Neuronal stem cell (in vitro differentiated cells): ENCODE measurements around the gene LGMN.

Source experiments
- DNase-seq: peaks from one replicate; pipeline ENCODE4 v3.0.0-alpha.2; 2013; ENCODE audit warnings: low spot score
- H2AFZ ChIP-seq: one replicate; pipeline ENCODE4 v1.6.1; 2013; ENCODE audit warnings: mild to moderate bottlenecking, low read length, inconsistent platforms
- H2AK5ac ChIP-seq: 2 replicates; pipeline ENCODE4 v1.6.1; 2013; ENCODE audit warnings: low read depth, mild to moderate bottlenecking, inconsistent platforms, low read length, moderate library complexity, mixed read lengths
- H2BK120ac ChIP-seq: 2 replicates; pipeline ENCODE4 v1.6.1; 2013; ENCODE audit warnings: low read depth, mild to moderate bottlenecking, inconsistent platforms, low read length, moderate library complexity, mixed read lengths
- H2BK12ac ChIP-seq: one replicate; pipeline ENCODE4 v1.6.1; 2013; ENCODE audit warnings: low read length, inconsistent platforms
- H2BK15ac ChIP-seq: 2 replicates; pipeline ENCODE4 v1.6.1; 2013; ENCODE audit warnings: mild to moderate bottlenecking, low read length, inconsistent platforms, mixed read lengths
- H2BK5ac ChIP-seq: one replicate; pipeline ENCODE4 v1.6.1; 2013; ENCODE audit warnings: inconsistent platforms, mild to moderate bottlenecking, low read length, moderate library complexity
- H3K14ac ChIP-seq: one replicate; pipeline ENCODE4 v1.6.1; 2013; ENCODE audit warnings: low read length, inconsistent platforms
- H3K18ac ChIP-seq: 2 replicates; pipeline ENCODE4 v1.6.1; 2013; ENCODE audit warnings: low read length, inconsistent platforms
- H3K23ac ChIP-seq: 2 replicates; pipeline ENCODE4 v1.6.1; 2013; ENCODE audit warnings: low read depth, mild to moderate bottlenecking, mixed read lengths, low read length, inconsistent platforms; ENCODE audit not compliant: poor library complexity
- H3K27ac ChIP-seq: replicated peaks from 3 replicates; pipeline ENCODE4 v1.5.1; 2013; ENCODE audit warnings: low read length, inconsistent platforms
- H3K27me3 ChIP-seq, 3 experiments: 2 replicates each; pipeline ENCODE4 v1.6.1; 2013; ENCODE audit warnings: low read length in 3 of 3, mild to moderate bottlenecking in 2 of 3, inconsistent platforms in 1 of 3, low read depth in 1 of 3, mixed read lengths in 1 of 3, moderate library complexity in 1 of 3; ENCODE audit not compliant: control insufficient read depth in 3 of 3, insufficient read depth in 3 of 3
- H3K36me3 ChIP-seq, 2 donors: replicated peaks in 1 of 2; 2 replicates each; pipeline ENCODE4 v1.6.1; 2013; ENCODE audit warnings: low read length in 2 of 2; ENCODE audit not compliant: control insufficient read depth in 2 of 2, insufficient read depth in 2 of 2
- H3K4ac ChIP-seq: 2 replicates; pipeline ENCODE4 v1.6.1; 2013; ENCODE audit warnings: inconsistent platforms, mild to moderate bottlenecking, low read length, moderate library complexity
- H3K4me1 ChIP-seq, 2 donors: 1 replicate in 1 of 2; 2 replicates in 1 of 2; pipeline ENCODE4 v1.6.1; 2013; ENCODE audit warnings: low read length in 2 of 2, low read depth in 1 of 2; ENCODE audit not compliant: control insufficient read depth in 2 of 2, insufficient read depth in 1 of 2
- H3K4me2 ChIP-seq: one replicate; pipeline ENCODE4 v1.6.1; 2013; ENCODE audit warnings: mild to moderate bottlenecking, low read length, inconsistent platforms; ENCODE audit not compliant: insufficient read depth, poor library complexity, severe bottlenecking
- H3K4me3 ChIP-seq, 2 donors: 2 replicates each; pipeline ENCODE4 v1.5.1; 2013; ENCODE audit warnings: low read length in 2 of 2, mild to moderate bottlenecking in 2 of 2, inconsistent platforms in 1 of 2, moderate library complexity in 1 of 2
- H3K79me1 ChIP-seq: one replicate; pipeline ENCODE4 v1.6.1; 2013; ENCODE audit warnings: low read depth, mild to moderate bottlenecking, inconsistent platforms, low read length, moderate library complexity
- H3K9ac ChIP-seq: one replicate; pipeline ENCODE4 v1.6.1; 2013; ENCODE audit warnings: mild to moderate bottlenecking, low read depth, low read length, inconsistent platforms; ENCODE audit not compliant: poor library complexity
- H3K9me3 ChIP-seq, 2 donors: replicated peaks in 1 of 2; 2 replicates each; pipeline versions ENCODE3 to v1.6.1; 2013; ENCODE audit warnings: low read length in 2 of 2, mild to moderate bottlenecking in 2 of 2, inconsistent platforms in 1 of 2, low read depth in 1 of 2, mixed read lengths in 1 of 2, moderate library complexity in 1 of 2; ENCODE audit not compliant: control insufficient read depth in 2 of 2, insufficient read depth in 1 of 2
- H4K8ac ChIP-seq: one replicate; pipeline ENCODE4 v1.6.1; 2013; ENCODE audit warnings: low read depth, mild to moderate bottlenecking, inconsistent platforms, low read length, moderate library complexity
- H4K91ac ChIP-seq: one replicate; pipeline ENCODE4 v1.6.1; 2013; ENCODE audit warnings: low read length, low read depth, mild to moderate bottlenecking, inconsistent platforms; ENCODE audit not compliant: poor library complexity
- WGBS, 2 donors: extraction: QIAGEN DNeasy Blood & Tissue Kit; methylation state at CpG; one replicate each; pipeline ENCODE4 v1.1.7; 2013; ENCODE audit warnings: missing lambda C conversion rate in 2 of 2, mixed read lengths in 1 of 2; ENCODE audit not compliant: insufficient read length in 2 of 2, insufficient replicate concordance in 1 of 2; ENCODE audit errors: extremely low coverage in 2 of 2; 5-methylcytosine and 5-hydroxymethylcytosine counted together

The LGMN gene

DNA sequence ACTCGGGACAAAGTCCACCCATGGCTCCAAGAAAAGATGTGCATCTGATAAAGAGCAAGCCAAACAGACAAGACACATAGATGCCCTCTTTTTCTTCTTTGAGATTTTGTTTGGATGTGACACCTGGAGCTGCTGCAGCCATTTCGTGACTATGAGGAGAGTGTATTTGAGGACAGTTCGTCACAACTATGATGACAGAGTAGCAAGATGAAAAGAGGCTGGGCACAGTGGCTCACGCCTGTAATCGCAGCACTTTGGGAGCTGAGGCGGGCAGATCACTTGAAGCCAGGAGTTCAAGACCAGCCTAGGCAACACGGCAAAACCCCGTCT, 21.5 kb downstream of the LGMN start:
- peaks cover 10 to 22% of the 10 kb centered on the region in 2 donors for H3K36me3 ChIP-seq
- peaks cover 2% of the 10 kb centered on the region for H3K79me1 ChIP-seq
- no CpG with 5 or more reads among the region's 8 CpGs for WGBS, 2 donors
- no peak overlapping the region for H2BK12ac ChIP-seq
- no peak overlapping the region for H3K4me3 ChIP-seq
- no peak overlapping the region for H4K8ac ChIP-seq
- H2BK15ac ChIP-seq: no peak overlapping the region
- H3K14ac ChIP-seq: no peak overlapping the region
- no peak overlapping the region for H2AFZ ChIP-seq
- H3K27me3 ChIP-seq: no peaks in the 10 kb centered on the region
- peaks cover 2 to 12% of the 10 kb centered on the region in 2 donors for H3K9me3 ChIP-seq
- H2AK5ac ChIP-seq: no peak overlapping the region
- no peak overlapping the region for H3K9ac ChIP-seq
- H3K4me1 ChIP-seq: peaks cover 0 to 4% of the 10 kb centered on the region in 2 donors
- H2BK120ac ChIP-seq: no peak overlapping the region
- H3K18ac ChIP-seq: no peak overlapping the region
- H3K4ac ChIP-seq: no peak overlapping the region
- H3K4me2 ChIP-seq: no peak overlapping the region
- H3K23ac ChIP-seq: no peak overlapping the region
- no peak overlapping the region for H2BK5ac ChIP-seq
- no peak overlapping the region for H4K91ac ChIP-seq
- H3K27ac ChIP-seq: no peak overlapping the region
- no peak for DNase-seq

DNA sequence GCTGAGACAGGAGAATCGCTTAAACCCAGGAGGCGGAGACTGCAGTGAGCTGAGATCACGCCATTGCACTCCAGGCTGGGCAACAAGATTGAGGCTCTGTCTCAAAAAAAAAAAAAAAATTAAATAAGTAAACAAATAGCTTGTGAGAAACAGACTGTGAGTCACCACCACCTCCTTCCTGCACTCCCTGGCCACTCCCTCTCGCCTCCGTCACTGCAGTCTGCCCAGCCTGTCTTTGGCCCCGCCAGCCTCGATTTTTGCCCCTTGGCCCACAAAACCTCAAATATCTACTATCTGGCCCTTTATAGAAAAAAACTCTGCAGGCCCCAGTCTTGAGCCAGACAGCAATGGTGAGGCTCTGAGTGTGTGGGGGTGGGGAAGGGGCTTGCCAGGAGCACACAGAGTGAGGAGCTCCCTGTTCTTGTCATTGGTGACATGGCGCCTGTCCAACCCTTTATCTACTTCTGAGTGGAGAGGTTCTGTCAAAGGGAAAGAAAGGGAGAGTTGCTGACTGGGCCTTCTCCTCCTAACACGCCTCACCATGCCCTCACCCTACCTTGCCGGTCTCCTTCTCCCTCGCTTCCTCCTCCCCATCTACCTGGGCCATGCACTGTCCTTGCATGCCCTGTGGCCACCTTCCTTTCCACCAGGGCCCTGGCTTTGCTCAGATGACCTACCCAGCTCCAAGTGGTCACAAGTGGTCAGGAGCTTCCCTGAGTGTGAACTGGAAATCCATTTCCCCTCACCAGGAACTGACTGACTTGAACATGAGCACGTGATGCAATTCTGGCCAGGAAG, 22.1 kb downstream of the LGMN start:
- Histone ChIP-seq H3K14ac (no peak overlapping the region), H3K36me3 (peaks cover 7 to 17% of the 10 kb centered on the region in 2 donors), H3K79me1 (peaks cover 2% of the 10 kb centered on the region), H3K4me1 (peaks cover 0 to 4% of the 10 kb centered on the region in 2 donors), H4K8ac (no peak overlapping the region), H3K4ac (peak overlapping the region; percentile 19), H3K9ac (peak overlapping the region; percentile 30), H3K27ac (no peak overlapping the region), H3K18ac (no peak overlapping the region), H2BK12ac (no peak overlapping the region), H3K9me3 (peaks cover 2 to 6% of the 10 kb centered on the region in 2 donors), H3K4me3 (no peak overlapping the region), H3K27me3 (no peaks in the 10 kb centered on the region), H2BK120ac (peak overlapping the region; percentile 83), H2AFZ (no peak overlapping the region), H2AK5ac (no peak overlapping the region), H4K91ac (no peak overlapping the region), H2BK5ac (no peak overlapping the region), H3K4me2 (no peak overlapping the region), H3K23ac (peak overlapping the region; percentile 77), H2BK15ac (no peak overlapping the region)
- DNase-seq: no peak
- WGBS, 2 donors: no CpG with 5 or more reads among the region's 12 CpGs

DNA sequence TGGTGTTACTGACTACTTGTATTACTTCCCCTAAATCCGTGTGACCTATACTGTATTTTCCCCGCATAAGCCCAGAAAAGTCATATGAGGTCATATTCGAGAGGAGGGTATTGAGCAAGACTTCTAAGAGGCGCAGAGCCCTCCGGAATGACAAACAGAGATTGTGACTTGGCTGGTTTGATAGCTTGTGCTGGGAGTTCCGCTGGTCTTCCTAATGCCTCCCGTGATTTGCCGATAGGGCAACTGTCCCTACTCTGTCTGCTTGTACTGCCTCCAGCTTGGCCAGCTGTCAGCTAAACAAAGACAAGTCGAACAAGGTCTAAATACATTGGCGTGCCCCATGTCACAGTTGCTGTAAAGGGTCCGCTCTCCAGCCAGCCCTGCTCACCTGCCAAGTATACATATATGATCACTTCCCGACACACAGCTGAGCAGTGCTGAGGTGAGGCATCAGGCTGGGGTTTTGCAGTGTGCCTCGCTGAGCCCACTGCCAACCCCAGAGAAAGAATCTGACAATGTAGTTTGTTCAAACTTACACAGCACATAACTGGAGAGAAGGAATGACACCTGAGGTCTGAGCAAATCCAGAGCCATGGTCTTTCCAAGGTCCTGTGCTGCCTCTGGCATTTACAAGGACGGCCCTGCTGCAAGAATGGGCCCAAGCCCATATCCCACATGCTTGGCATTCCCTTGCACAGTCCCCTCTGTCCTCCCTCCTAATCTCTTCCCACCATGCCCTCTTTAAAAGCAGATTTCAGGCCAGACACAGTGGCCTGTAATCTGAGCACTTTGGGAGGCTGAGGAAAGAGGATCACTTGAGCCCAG, 23.7 kb downstream of the LGMN start:
- Histone ChIP-seq H2BK15ac (no peak overlapping the region), H3K9me3 (peaks cover 2 to 4% of the 10 kb centered on the region in 2 donors), H2BK12ac (no peak overlapping the region), H2BK5ac (no peak overlapping the region), H2BK120ac (no peak overlapping the region), H3K18ac (no peak overlapping the region), H3K27ac (no peak overlapping the region), H3K79me1 (peaks cover 4% of the 10 kb centered on the region), H3K4me3 (no peak overlapping the region), H3K14ac (no peak overlapping the region), H4K91ac (no peak overlapping the region), H3K23ac (peak overlapping the region; percentile 45), H2AK5ac (peak overlapping the region; percentile 30), H3K4me1 (peaks cover 0 to 4% of the 10 kb centered on the region in 2 donors), H2AFZ (no peak overlapping the region), H3K4ac (no peak overlapping the region), H3K27me3 (no peaks in the 10 kb centered on the region), H4K8ac (no peak overlapping the region), H3K36me3 (peaks cover 4 to 15% of the 10 kb centered on the region in 2 donors), H3K9ac (no peak overlapping the region), H3K4me2 (no peak overlapping the region)
- DNase-seq: no peak
- no CpG with 5 or more reads among the region's 14 CpGs for WGBS, 2 donors

DNA sequence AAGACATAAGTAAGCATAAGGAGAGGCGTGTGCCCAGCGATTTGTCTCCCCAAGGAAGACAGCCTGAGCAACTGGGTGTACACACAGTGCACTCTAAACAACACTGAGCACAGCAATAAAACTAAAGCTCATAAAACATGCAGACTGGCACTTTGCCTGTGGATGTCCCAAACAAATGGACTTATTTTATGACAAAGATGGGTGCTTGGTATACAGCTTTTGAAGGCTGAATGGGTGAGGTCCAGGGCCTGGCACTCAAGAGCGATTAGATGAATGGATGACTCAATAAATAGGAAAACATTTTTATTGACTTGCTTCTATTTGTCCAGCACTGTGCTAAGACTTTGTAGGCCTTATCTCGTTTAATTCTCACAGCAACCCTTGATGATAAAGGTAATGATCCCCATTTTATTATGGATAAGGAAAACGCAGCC, 28.5 kb downstream of the LGMN start:
- Histone ChIP-seq H3K18ac (no peak overlapping the region), H3K23ac (no peak overlapping the region), H2BK12ac (no peak overlapping the region), H3K4me1 (no peaks in the 10 kb centered on the region), H3K9me3 (peaks cover 0 to 4% of the 10 kb centered on the region in 2 donors), H4K91ac (no peak overlapping the region), H4K8ac (no peak overlapping the region), H3K27ac (no peak overlapping the region), H2AK5ac (no peak overlapping the region), H3K27me3 (no peaks in the 10 kb centered on the region), H2AFZ (no peak overlapping the region), H3K9ac (no peak overlapping the region), H3K14ac (no peak overlapping the region), H2BK120ac (no peak overlapping the region), H3K36me3 (peaks cover 2 to 17% of the 10 kb centered on the region in 2 donors), H3K79me1 (peaks cover 4% of the 10 kb centered on the region), H3K4me3 (no peak overlapping the region), H2BK15ac (no peak overlapping the region), H3K4me2 (no peak overlapping the region), H2BK5ac (no peak overlapping the region), H3K4ac (no peak overlapping the region)
- no CpG with 5 or more reads among the region's 5 CpGs for WGBS, 2 donors
- DNase-seq: no peak
